MM.1S (cell line): ENCODE data around the gene KHDRBS2.

Experiments
- DNase-seq: peaks from one replicate; pipeline ENCODE4 v3.0.0-alpha.2; 2015
- H2AFZ ChIP-seq: fragments of 300-600 bp; sonication (generic); 2 replicates; pipeline ENCODE4 v1.6.0; 2016; ENCODE audit warnings: antibody characterized with exemption, low read length
- H3F3A ChIP-seq: fragments of 300-600 bp; sonication (generic); 2 replicates; pipeline ENCODE4 v1.6.1; 2016; ENCODE audit warnings: mild to moderate bottlenecking, antibody characterized with exemption, low read length, moderate library complexity, mixed read lengths; ENCODE audit not compliant: insufficient read depth
- H3K27ac ChIP-seq: fragments of 300-600 bp; sonication (generic); 2 replicates; pipeline ENCODE4 v1.5.1; 2016; ENCODE audit warnings: mild to moderate bottlenecking, low read length
- H3K27me3 ChIP-seq: fragments of 300-600 bp; sonication (generic); replicated peaks from 2 replicates; pipeline ENCODE4 v1.6.0; 2016; ENCODE audit warnings: low read length; ENCODE audit not compliant: insufficient read depth
- H3K36me3 ChIP-seq: fragments of 300-600 bp; sonication (generic); replicated peaks from 2 replicates; pipeline ENCODE4 v1.6.1; 2016; ENCODE audit warnings: mild to moderate bottlenecking, low read length, mixed read lengths; ENCODE audit not compliant: insufficient read depth
- H3K4me1 ChIP-seq: fragments of 300-600 bp; sonication (generic); 2 replicates; pipeline ENCODE4 v1.6.1; 2016; ENCODE audit warnings: low read length, mixed read lengths
- H3K4me2 ChIP-seq: fragments of 300-600 bp; sonication (generic); 2 replicates; pipeline ENCODE4 v1.6.0; 2016; ENCODE audit warnings: low read depth, low read length
- H3K4me3 ChIP-seq: fragments of 300-600 bp; sonication (generic); 2 replicates; pipeline ENCODE4 v1.5.1; 2016; ENCODE audit warnings: low read length, mixed read lengths
- H3K79me2 ChIP-seq: fragments of 300-600 bp; sonication (generic); 2 replicates; pipeline ENCODE4 v1.6.1; 2016; ENCODE audit warnings: mixed run types, low read length, mixed read lengths
- H3K9ac ChIP-seq: fragments of 300-600 bp; sonication (generic); 2 replicates; pipeline ENCODE4 v1.6.1; 2016; ENCODE audit warnings: low read length, mixed read lengths
- H3K9me2 ChIP-seq: fragments of 300-600 bp; sonication (generic); replicated peaks from 2 replicates; pipeline ENCODE4 v1.6.1; 2016; ENCODE audit warnings: mild to moderate bottlenecking, low read length, mixed read lengths; ENCODE audit not compliant: insufficient read depth
- H3K9me3 ChIP-seq: fragments of 300-600 bp; sonication (generic); replicated peaks from 2 replicates; pipeline ENCODE4 v1.6.1; 2016; ENCODE audit warnings: mild to moderate bottlenecking, low read length, mixed read lengths; ENCODE audit not compliant: insufficient read depth
- H4K20me1 ChIP-seq: fragments of 300-600 bp; sonication (generic); 2 replicates; pipeline ENCODE4 v1.6.1; 2016; ENCODE audit warnings: mild to moderate bottlenecking, low read length, moderate library complexity, mixed read lengths; ENCODE audit not compliant: insufficient read depth
- CTCF ChIP-seq: fragments of 300-600 bp; sonication (generic); IDR thresholded peaks from 2 replicates; pipeline ENCODE4 v1.5.1; 2016; ENCODE audit warnings: antibody characterized with exemption, low read length, mixed read lengths
- EZH2 ChIP-seq: fragments of 300-600 bp; sonication (generic); optimal IDR thresholded peaks from 2 replicates; pipeline ENCODE3; 2017; ENCODE audit warnings: low read depth, mild to moderate bottlenecking, antibody characterized with exemption, low read length, mixed read lengths
- EZH2phosphoT487 ChIP-seq: fragments of 300-600 bp; sonication (generic); IDR thresholded peaks from 2 replicates; pipeline ENCODE4 v1.6.1; 2018; ENCODE audit warnings: antibody characterized with exemption, low read length

KHDRBS2 gene

GRCh38 chr6:61949971-61950370 is 336.1 kb downstream of the KHDRBS2 start:
- H3K27me3 ChIP-seq, result no peaks in the 10 kb centered on the region
- no peaks in the 10 kb centered on the region for H4K20me1 ChIP-seq
- H3K9me3 ChIP-seq, result no peaks in the 10 kb centered on the region
- H3K4me3 ChIP-seq, result no peak overlapping the region
- DNase-seq, result no peak
- TF ChIP-seq EZH2, result no peak
- TF ChIP-seq EZH2phosphoT487, result no peak
- TF ChIP-seq CTCF, result no peak
- no peak overlapping the region for H3K27ac ChIP-seq
- no peaks in the 10 kb centered on the region for H3F3A ChIP-seq
- H3K9me2 ChIP-seq, result no peaks in the 10 kb centered on the region
- H3K36me3 ChIP-seq, result no peaks in the 10 kb centered on the region
- no peak overlapping the region for H3K9ac ChIP-seq
- H2AFZ ChIP-seq, result no peak overlapping the region
- H3K4me2 ChIP-seq, result no peak overlapping the region
- no peaks in the 10 kb centered on the region for H3K79me2 ChIP-seq
- H3K4me1 ChIP-seq, result no peaks in the 10 kb centered on the region

- TF ChIP-seq EZH2 (no peak), EZH2phosphoT487 (no peak), CTCF (no peak)
- Histone ChIP-seq H3K4me1 (no peaks in the 10 kb centered on the region), H3K4me2 (no peak overlapping the region), H3K79me2 (no peaks in the 10 kb centered on the region), H3F3A (no peaks in the 10 kb centered on the region), H3K27me3 (no peaks in the 10 kb centered on the region), H3K9me2 (no peaks in the 10 kb centered on the region), H2AFZ (no peak overlapping the region), H3K4me3 (no peak overlapping the region), H3K9me3 (no peaks in the 10 kb centered on the region), H3K27ac (no peak overlapping the region), H3K9ac (no peak overlapping the region), H4K20me1 (no peaks in the 10 kb centered on the region), H3K36me3 (no peaks in the 10 kb centered on the region)
- no peak for DNase-seq
Observed at GRCh38 chr6:61949161-61949560, 336.9 kb downstream of the KHDRBS2 start.

GRCh38 chr6:61947311-61947947 is 338.6 kb downstream of the KHDRBS2 start:
- Histone ChIP-seq H3K79me2 (no peaks in the 10 kb centered on the region), H3F3A (no peaks in the 10 kb centered on the region), H4K20me1 (no peaks in the 10 kb centered on the region), H3K9me2 (no peaks in the 10 kb centered on the region), H3K9ac (no peak overlapping the region), H3K4me2 (no peak overlapping the region), H3K36me3 (no peaks in the 10 kb centered on the region), H2AFZ (no peak overlapping the region), H3K4me1 (no peaks in the 10 kb centered on the region), H3K27me3 (no peaks in the 10 kb centered on the region), H3K9me3 (no peaks in the 10 kb centered on the region), H3K4me3 (no peak overlapping the region), H3K27ac (no peak overlapping the region)
- TF ChIP-seq EZH2phosphoT487 (no peak), CTCF (no peak), EZH2 (no peak)
- DNase-seq, result no peak
